ENCODE results near the gene PNPLA6. TPM values are rescaled to one million over a fixed set of nuclear protein-coding genes. Genes with fewer than 3 reads are reported as not detected.

The PNPLA6 gene
- total RNA-seq, 4 donors from 2014 or later, result 181 to 296 (median 234) TPM

GRCh38 chr19:7542556-7543348, 7.2 kb downstream of the PNPLA6 start:
- H3K9me3 ChIP-seq, result no peaks in the 10 kb centered on the region
- H3K4me3 ChIP-seq, result no peak overlapping the region
- peaks cover 0 to 5% (median 0%) of the 10 kb centered on the region in 4 donors for H3K4me1 ChIP-seq
- TF ChIP-seq CTCF (IDR thresholded peaks at IDR 0.05), result no peak
- no peak for TF ChIP-seq POLR2A (IDR thresholded peaks at IDR 0.05)
- no peak for DNase-seq
- peaks cover 0 to 67% (median 0%) of the 10 kb centered on the region in 3 donors for H3K36me3 ChIP-seq
- no peak overlapping the region for H3K27ac ChIP-seq
- no peaks in the 10 kb centered on the region for H3K27me3 ChIP-seq

GRCh38 chr19:7544626-7545025, 9.1 kb downstream of the PNPLA6 start:
- no peak overlapping the region for H3K4me3 ChIP-seq
- no peak for TF ChIP-seq POLR2A (IDR thresholded peaks at IDR 0.05)
- TF ChIP-seq CTCF (IDR thresholded peaks at IDR 0.05), result no peak
- H3K36me3 ChIP-seq, result peaks cover 0 to 52% (median 0%) of the 10 kb centered on the region in 3 donors
- peak overlapping the region in 1 of 4 donors; percentile 17 for H3K27ac ChIP-seq
- H3K4me1 ChIP-seq, result peaks cover 0 to 5% (median 0%) of the 10 kb centered on the region in 4 donors
- no peaks in the 10 kb centered on the region for H3K9me3 ChIP-seq
- no peaks in the 10 kb centered on the region for H3K27me3 ChIP-seq
- DNase-seq, result no peak

- H3K4me1 ChIP-seq, result peaks cover 0 to 5% (median 0%) of the 10 kb centered on the region in 4 donors
- H3K27ac ChIP-seq, result peak overlapping the region in 1 of 4 donors; percentile 17
- H3K36me3 ChIP-seq, result peaks cover 0 to 52% (median 0%) of the 10 kb centered on the region in 3 donors
- DNase-seq, result no peak
- no peaks in the 10 kb centered on the region for H3K27me3 ChIP-seq
- no peak overlapping the region for H3K4me3 ChIP-seq
- no peaks in the 10 kb centered on the region for H3K9me3 ChIP-seq
- TF ChIP-seq CTCF (IDR thresholded peaks at IDR 0.05) (no peak), POLR2A (IDR thresholded peaks at IDR 0.05) (no peak)
Measured at GRCh38 chr19:7545300-7545699, 9.8 kb downstream of the PNPLA6 start.

- Histone ChIP-seq H3K36me3 (peaks cover 0 to 52% (median 0%) of the 10 kb centered on the region in 3 donors), H3K4me1 (peaks cover 0 to 12% (median 0%) of the 10 kb centered on the region in 4 donors), H3K27me3 (no peaks in the 10 kb centered on the region), H3K9me3 (no peaks in the 10 kb centered on the region), H3K27ac (no peak overlapping the region), H3K4me3 (no peak overlapping the region)
- no peak for DNase-seq
- TF ChIP-seq CTCF (IDR thresholded peaks at IDR 0.05), result no peak
- TF ChIP-seq POLR2A (IDR thresholded peaks at IDR 0.05), result no peak
Measured at GRCh38 chr19:7545904-7546303, 10.4 kb downstream of the PNPLA6 start.

GRCh38 chr19:7547159-7547558, 11.6 kb downstream of the PNPLA6 start:
- Histone ChIP-seq H3K4me1 (peaks cover 0 to 12% (median 0%) of the 10 kb centered on the region in 4 donors), H3K27ac (no peak overlapping the region), H3K9me3 (no peaks in the 10 kb centered on the region), H3K4me3 (no peak overlapping the region), H3K36me3 (peaks cover 0 to 45% (median 0%) of the 10 kb centered on the region in 3 donors), H3K27me3 (no peaks in the 10 kb centered on the region)
- DNase-seq, result no peak
- TF ChIP-seq CTCF (IDR thresholded peaks at IDR 0.05), result no peak
- TF ChIP-seq POLR2A (IDR thresholded peaks at IDR 0.05), result no peak
